NCI-H2227 (cell line): ENCODE data around the gene KDM1A.

Source experiments
- DNase-seq: peaks from one replicate; lab custom pipeline; 2025; ENCODE audit not compliant: unreplicated experiment; lab: John Stamatoyannopoulos, UW

Gene KDM1A

DNA sequence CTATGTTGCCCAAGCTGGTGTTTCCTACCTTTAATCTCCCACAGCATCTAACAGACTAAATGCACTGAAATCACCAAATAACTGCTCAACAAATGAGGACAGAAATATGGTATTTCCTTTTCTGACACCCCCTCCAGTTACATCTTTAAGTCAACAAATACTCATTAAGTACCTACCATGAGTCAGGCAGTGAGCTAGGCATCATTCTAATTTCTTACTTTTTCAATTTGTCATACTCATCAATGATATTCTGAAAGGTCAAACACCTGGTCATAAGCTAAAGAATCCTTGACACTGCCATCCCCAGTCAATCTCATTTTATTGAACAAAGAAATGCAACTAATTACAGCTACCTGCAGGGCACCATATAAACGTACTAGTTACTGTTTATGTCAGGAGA, 112.8 kb downstream of the KDM1A start:
- no peak for DNase-seq
